Measurements from ENCODE around the gene TEAD2.
"Not testable (repeated sequence)": the region's sequence is repeated elsewhere in the genome, so short reads cannot be mapped to it uniquely, and the experiment has no call there.

TEAD2 gene

DNA sequence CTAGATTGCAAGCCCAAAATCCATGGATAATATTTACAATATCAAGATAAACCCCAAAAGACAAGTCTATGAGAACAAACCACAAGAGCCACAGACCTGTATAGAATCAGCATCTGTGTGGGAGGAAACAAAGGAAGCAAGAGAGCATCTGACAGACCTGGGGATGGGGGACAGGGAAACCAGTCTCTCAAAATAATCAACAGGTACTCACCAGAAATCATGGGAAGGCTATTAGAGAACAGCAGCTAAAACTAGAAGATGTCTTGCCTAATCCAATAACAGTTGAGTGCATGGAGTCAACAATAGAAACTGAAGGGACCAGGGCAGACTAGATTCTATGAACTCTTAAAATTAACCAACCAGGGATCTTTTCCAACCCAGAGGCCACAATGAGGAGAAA is 45.9 kb downstream of the TEAD2 start:
- DNase-seq (ENCODE audit: extremely low read depth, insufficient read length): no peak
- H3K36me3 ChIP-seq (ENCODE audit: control insufficient read depth, insufficient read depth, low read length): no peaks in the 10 kb centered on the region
- no peak overlapping the region for H3K4me3 ChIP-seq (replicated peaks; ENCODE audit: low read depth, low read length)
- H3K27me3 ChIP-seq (replicated peaks; ENCODE audit: control insufficient read depth, insufficient read depth, low read length): no peaks in the 10 kb centered on the region
- no peak for TF ChIP-seq CTCF (IDR thresholded peaks at IDR 0.05; ENCODE audit: insufficient read depth, low read length, poor library complexity, severe bottlenecking)

GRCh38 chr19:49315111-49315510 is 47.1 kb downstream of the TEAD2 start:
- H3K36me3 ChIP-seq (ENCODE audit: control insufficient read depth, insufficient read depth, low read length): no peaks in the 10 kb centered on the region
- H3K4me3 ChIP-seq (replicated peaks; ENCODE audit: low read depth, low read length): no peak overlapping the region
- no peaks in the 10 kb centered on the region for H3K27me3 ChIP-seq (replicated peaks; ENCODE audit: control insufficient read depth, insufficient read depth, low read length)
- DNase-seq (ENCODE audit: extremely low read depth, insufficient read length): no peak
- no peak for TF ChIP-seq CTCF (IDR thresholded peaks at IDR 0.05; ENCODE audit: insufficient read depth, low read length, poor library complexity, severe bottlenecking)

GRCh38 chr19:49309087-49309486 is 53.1 kb downstream of the TEAD2 start:
- no peak for DNase-seq (ENCODE audit: extremely low read depth, insufficient read length)
- H3K36me3 ChIP-seq (ENCODE audit: control insufficient read depth, insufficient read depth, low read length): no peaks in the 10 kb centered on the region; the same call in 1 of the 2 replicates
- H3K27me3 ChIP-seq (replicated peaks; ENCODE audit: control insufficient read depth, insufficient read depth, low read length): no peaks in the 10 kb centered on the region
- no peak overlapping the region for H3K4me3 ChIP-seq (replicated peaks; ENCODE audit: low read depth, low read length)
- peak; percentile 1 for TF ChIP-seq CTCF (IDR thresholded peaks at IDR 0.05; ENCODE audit: insufficient read depth, low read length, poor library complexity, severe bottlenecking)

GRCh38 chr19:49306734-49307133 is 55.5 kb downstream of the TEAD2 start:
- H3K27me3 ChIP-seq (replicated peaks; ENCODE audit: control insufficient read depth, insufficient read depth, low read length); H3K4me3 ChIP-seq (replicated peaks; ENCODE audit: low read depth, low read length); DNase-seq (ENCODE audit: extremely low read depth, insufficient read length); H3K36me3 ChIP-seq (ENCODE audit: control insufficient read depth, insufficient read depth, low read length): not testable (repeated sequence)

GRCh38 chr19:49301866-49302252 is 60.4 kb downstream of the TEAD2 start:
- Histone ChIP-seq H3K27me3 (replicated peaks; ENCODE audit: control insufficient read depth, insufficient read depth, low read length) (no peaks in the 10 kb centered on the region), H3K4me3 (replicated peaks; ENCODE audit: low read depth, low read length) (no peak overlapping the region), H3K36me3 (ENCODE audit: control insufficient read depth, insufficient read depth, low read length) (no peaks in the 10 kb centered on the region)
- DNase-seq (ENCODE audit: extremely low read depth, insufficient read length): no peak
- TF ChIP-seq CTCF (IDR thresholded peaks at IDR 0.05; ENCODE audit: insufficient read depth, low read length, poor library complexity, severe bottlenecking): no peak

GRCh38 chr19:49301165-49301865 is 60.9 kb downstream of the TEAD2 start:
- no peak overlapping the region for H3K4me3 ChIP-seq (replicated peaks; ENCODE audit: low read depth, low read length)
- DNase-seq (ENCODE audit: extremely low read depth, insufficient read length): peak; percentile 50

GRCh38 chr19:49298653-49299052 is 63.6 kb downstream of the TEAD2 start:
- not testable (repeated sequence) for H3K27me3 ChIP-seq (replicated peaks; ENCODE audit: control insufficient read depth, insufficient read depth, low read length); H3K36me3 ChIP-seq (ENCODE audit: control insufficient read depth, insufficient read depth, low read length); DNase-seq (ENCODE audit: extremely low read depth, insufficient read length); H3K4me3 ChIP-seq (replicated peaks; ENCODE audit: low read depth, low read length)

More at GRCh38 chr19:49301165-49301865, 60.9 kb downstream of the TEAD2 start:
- no peaks in the 10 kb centered on the region for H3K36me3 ChIP-seq (ENCODE audit: control insufficient read depth, insufficient read depth, low read length)
- no peaks in the 10 kb centered on the region for H3K27me3 ChIP-seq (replicated peaks; ENCODE audit: control insufficient read depth, insufficient read depth, low read length)
- TF ChIP-seq CTCF (IDR thresholded peaks at IDR 0.05; ENCODE audit: insufficient read depth, low read length, poor library complexity, severe bottlenecking): peak; percentile 97
